Activated T-cell treated with anti-CD3 and anti-CD28 coated beads, Interleukin-2, amount 50 U/mL, for 48 hours (primary cell): ENCODE results near the gene DAPK2.
A peak's percentile ranks its signal among the peaks of the same experiment; 100 is the strongest.
"Not testable (repeated sequence)": the region's sequence is repeated elsewhere in the genome, so short reads cannot be mapped to it uniquely, and the experiment has no call there.

ENCODE experiments used
- DNase-seq, 2 experiments: peaks; one replicate each; pipeline ENCODE4 v3.0.0-alpha.2; 2020

DAPK2 gene

GRCh38 chr15:64046421-64047153, at the start of gene DAPK2:
TSS of gene DAPK2 (minus strand) at chr15:64046485. CDS start at chr15:64040261, 6,224 bp downstream.
- peak; percentile 78 to 83 for DNase-seq

DNA sequence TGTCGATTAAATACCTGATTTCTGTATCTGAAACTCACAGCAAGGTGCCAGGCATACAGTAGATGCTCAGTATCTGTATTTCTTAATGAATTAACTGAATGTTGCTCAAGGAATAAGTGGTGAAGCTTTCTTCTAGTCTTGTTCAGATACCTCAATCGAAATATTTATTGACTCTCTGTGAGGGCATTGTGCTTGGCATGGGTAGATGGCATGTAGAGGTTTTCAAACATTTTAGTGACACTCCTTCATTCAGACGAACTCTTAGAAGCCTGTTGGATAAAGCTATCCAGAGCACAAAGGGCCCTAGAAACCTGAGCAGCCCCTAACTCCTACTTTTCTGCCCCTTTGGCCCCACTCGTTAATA, 49.1 kb upstream of the DAPK2 start:
- no peak for DNase-seq

DNA sequence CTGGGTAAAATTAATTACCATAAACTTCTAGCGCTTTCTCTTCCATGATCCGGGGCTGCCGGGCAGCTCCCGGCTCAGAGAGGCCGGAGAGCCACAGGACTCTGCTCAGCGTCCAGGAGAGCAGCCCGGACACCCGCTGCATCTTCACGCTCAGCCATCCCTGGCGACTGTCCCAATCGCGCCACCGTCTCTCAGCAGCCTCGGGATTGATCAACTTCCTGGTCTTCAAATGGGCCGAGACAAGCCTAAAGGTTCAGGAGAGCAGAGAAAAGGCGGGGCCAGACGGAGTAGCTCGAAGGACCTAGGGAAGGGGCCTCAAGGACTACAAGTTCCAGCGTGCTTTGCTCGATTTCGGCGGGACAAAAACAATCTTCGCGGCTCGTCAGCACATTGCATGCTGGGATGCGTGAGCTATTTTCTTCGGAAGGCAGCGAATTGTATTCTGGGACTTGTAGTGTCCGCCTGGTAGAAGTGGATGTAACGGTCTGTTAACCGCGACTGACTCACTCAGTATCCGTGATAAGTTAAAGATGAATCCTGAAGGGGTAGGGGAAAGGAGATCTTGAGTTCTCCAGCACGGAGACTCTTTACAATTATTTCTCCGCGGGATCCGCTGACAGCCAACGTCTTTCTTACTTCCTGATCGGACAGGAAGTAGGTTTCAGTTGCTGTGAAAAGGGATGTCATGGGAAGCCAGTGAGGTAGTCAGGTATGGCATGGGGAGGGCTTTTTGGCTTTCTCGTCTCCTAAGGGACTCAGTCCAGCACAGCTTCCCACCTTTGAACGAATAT, 47.5 kb upstream of the DAPK2 start, which contains the start of gene CIAO2A:
Gene CIAO2A (minus strand): TSS at position 212 of the 791 bp plus-strand sequence. CDS start 70 bp downstream, at position 142.
- peak; percentile 93 to 95 for DNase-seq

GRCh38 chr15:64092864-64093626, 46.8 kb upstream of the DAPK2 start:
- DNase-seq, result peak; percentile 66 to 69

- DNase-seq, result no peak
Observed at GRCh38 chr15:64092075-64092820, 46.0 kb upstream of the DAPK2 start.

GRCh38 chr15:64090527-64090926, 44.2 kb upstream of the DAPK2 start:
- DNase-seq, result no peak

GRCh38 chr15:64089543-64090280, 43.4 kb upstream of the DAPK2 start:
- no peak for DNase-seq

DNA sequence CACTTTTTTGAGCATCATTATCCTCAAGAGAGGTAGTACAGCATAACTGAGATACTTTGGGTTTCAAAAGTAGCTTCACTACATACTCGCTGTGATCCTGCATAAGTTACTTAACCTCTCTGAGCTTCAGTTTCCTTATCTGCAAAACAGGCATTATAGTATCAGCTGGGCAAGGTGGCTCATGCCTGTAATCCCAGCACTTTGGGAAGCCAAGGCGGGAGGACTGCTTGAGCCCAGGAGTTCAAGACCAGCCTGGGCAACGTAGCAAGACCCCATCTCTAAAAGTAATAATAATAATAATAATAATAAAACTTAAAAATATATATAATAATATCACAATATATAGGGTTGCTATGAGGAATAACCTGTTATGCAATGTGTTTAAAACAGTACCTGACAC, 36.5 kb upstream of the DAPK2 start:
- DNase-seq, result no peak

GRCh38 chr15:64073496-64073895, 27.2 kb upstream of the DAPK2 start:
- not testable (repeated sequence) for DNase-seq

- no peak for DNase-seq
Observed at GRCh38 chr15:64072812-64073211, 26.5 kb upstream of the DAPK2 start.

GRCh38 chr15:64071931-64072765, 25.9 kb upstream of the DAPK2 start:
- no peak for DNase-seq

GRCh38 chr15:64070965-64071851, 24.9 kb upstream of the DAPK2 start:
- no peak for DNase-seq

DNA sequence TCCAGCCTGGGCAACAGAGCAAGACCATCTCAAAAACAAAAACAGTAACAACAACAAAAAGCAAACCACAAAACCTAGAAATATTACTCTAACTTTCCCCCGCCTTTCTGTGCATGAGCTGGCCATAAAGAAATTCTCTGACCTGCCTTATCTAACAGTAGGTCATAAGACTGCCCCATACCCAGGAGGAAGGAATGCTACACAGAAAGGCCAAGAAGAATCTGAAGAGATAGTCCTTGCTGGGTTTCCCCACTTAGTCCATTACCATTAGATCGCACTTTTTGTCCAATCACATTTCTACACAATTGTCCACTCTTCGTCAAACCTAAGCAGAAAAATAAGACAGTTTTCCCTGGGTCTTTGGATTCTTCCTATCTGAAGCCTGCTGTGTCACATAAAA, 23.8 kb upstream of the DAPK2 start:
- no peak for DNase-seq

- no peak for DNase-seq
Observed at GRCh38 chr15:64068133-64068532, 21.8 kb upstream of the DAPK2 start.

GRCh38 chr15:64067564-64068030, 21.3 kb upstream of the DAPK2 start:
- DNase-seq, result peak; percentile 78 to 79

DNA sequence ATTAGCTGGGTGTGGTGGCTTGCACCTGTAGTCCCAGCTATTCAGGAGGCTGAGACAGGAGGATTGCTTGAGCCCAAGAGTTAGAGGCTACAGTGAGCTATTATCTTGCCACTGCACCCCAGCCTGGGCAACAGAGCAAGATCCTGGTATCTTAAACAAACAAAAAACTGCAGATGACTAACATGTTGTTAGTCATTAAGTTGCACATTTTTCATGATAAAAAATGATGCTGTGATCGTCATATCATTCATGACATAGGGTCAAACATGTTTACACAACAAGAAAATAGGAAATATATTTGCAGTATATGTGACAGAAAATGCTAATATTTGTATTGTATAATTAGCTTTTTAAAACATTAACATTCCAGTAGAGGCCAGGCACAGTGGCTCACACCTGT, 20.2 kb upstream of the DAPK2 start:
- DNase-seq, result no peak

GRCh38 chr15:64060716-64061115, 14.4 kb upstream of the DAPK2 start:
- no peak for DNase-seq

DNA sequence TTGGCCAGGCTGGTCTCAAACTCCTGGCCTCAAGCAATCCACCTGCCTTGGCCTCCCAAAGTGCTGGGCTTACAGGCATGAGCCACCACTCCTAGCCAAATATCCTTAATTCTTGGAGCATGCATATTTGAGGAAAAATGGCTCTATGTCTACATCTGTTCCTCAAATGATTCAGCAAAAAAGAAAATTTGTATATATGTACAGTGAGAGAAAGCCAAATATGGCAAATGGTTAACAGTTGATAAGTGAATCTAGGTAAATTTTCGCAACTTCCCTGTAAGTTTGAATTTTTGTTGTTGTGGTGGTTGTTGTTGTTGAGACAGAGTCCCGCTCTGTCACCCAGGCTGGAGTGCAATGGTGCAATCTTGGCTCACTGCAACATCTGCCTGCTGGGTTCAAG, 12.8 kb upstream of the DAPK2 start:
- DNase-seq, result not testable (repeated sequence)

- no peak for DNase-seq
Observed at GRCh38 chr15:64058279-64058678, 12.0 kb upstream of the DAPK2 start.

DNA sequence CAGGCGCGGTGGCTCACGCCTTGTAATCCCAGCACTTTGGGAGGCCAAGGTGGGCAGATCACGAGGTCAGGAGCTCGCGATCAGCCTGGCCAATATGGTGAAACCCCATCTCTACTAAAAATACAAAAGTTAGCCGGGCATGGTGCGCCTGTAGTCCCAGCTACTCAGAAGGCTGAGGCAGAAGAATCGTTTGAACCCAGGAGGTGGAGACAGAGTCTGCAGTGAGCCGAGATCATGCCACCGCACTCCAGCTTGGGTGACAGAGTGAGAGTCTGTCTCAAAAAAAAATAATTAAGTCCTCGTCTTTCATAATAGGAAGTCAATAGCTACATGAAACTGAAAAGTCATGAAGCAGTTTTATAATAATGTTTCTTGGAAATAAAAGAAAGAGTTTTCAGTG, 7.4 kb upstream of the DAPK2 start:
- DNase-seq, result not testable (repeated sequence)
